Choroid plexus epithelial cell (primary cell): ENCODE measurements around the gene COL10A1.

Experiments used
- DNase-seq: peaks from one replicate; pipeline ENCODE4 v3.0.0-alpha.2; 2010; ENCODE audit warnings: low read depth
- H3K4me3 ChIP-seq: 2 replicates; pipeline ENCODE4 v1.5.1; 2011; ENCODE audit warnings: low read depth, mild to moderate bottlenecking, control low read depth, low read length, moderate library complexity
- TF ChIP-seq, protein P1 (sequence below): conservative IDR thresholded peaks from 2 replicates; pipeline ENCODE4 v1.5.1; 2011; ENCODE audit warnings: low read depth, mild to moderate bottlenecking, control low read depth, inconsistent platforms, low read length, moderate library complexity

COL10A1 gene

DNA sequence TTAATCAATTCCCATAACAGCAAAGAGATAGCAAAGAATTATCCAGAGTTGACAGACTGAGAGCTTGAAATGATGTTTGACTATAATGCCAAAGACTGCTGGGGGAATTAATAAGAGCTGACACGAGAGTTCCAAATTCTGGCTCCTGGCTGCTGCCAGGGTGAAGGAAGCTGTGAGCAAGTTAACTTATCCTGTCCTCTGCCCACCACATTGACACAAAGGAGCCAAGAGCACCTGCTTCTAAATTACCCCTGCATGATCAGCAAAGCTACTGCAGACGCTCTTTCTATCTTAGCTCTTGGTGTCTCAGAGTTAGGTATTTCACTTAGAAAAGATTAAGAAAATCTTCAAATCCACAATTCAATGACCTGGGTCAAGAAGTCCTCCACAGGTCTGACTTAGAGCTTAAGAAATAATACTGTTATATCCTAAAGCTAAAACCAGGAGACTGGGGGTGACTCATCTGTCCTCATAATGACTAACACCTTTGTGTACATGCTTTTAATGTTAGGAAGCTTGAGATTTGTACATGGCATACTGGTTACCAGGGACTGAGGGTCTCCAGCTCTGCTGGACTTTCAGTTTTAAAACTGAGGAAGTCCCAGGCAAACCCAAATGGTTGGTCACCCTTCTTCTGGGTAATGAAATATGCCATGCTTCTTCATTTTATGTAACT, 52.0 kb downstream of the COL10A1 start:
- peak; percentile 42 for DNase-seq
- TF ChIP-seq, protein P1, sequence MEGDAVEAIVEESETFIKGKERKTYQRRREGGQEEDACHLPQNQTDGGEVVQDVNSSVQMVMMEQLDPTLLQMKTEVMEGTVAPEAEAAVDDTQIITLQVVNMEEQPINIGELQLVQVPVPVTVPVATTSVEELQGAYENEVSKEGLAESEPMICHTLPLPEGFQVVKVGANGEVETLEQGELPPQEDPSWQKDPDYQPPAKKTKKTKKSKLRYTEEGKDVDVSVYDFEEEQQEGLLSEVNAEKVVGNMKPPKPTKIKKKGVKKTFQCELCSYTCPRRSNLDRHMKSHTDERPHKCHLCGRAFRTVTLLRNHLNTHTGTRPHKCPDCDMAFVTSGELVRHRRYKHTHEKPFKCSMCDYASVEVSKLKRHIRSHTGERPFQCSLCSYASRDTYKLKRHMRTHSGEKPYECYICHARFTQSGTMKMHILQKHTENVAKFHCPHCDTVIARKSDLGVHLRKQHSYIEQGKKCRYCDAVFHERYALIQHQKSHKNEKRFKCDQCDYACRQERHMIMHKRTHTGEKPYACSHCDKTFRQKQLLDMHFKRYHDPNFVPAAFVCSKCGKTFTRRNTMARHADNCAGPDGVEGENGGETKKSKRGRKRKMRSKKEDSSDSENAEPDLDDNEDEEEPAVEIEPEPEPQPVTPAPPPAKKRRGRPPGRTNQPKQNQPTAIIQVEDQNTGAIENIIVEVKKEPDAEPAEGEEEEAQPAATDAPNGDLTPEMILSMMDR: no peak
- H3K4me3 ChIP-seq: no peak overlapping the region

DNA sequence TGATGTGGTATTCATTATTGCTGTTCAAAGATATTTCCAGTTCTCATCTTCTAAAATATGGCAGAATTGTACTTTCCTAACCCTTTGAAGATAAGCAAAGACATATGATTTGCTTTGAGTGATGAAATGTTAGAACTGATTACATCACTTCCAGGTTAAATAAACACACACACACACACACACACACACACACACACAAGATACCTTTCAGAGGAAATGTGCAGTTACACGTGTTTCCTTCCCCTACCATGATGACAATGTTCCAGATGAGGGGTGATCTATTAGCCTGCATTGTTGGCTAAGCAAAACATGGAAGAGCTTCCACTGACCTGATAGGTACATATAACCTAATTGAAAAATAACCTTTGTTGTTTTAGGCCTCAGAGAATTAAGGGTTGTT, 53.6 kb downstream of the COL10A1 start:
- peak; percentile 29 for DNase-seq
- no peak overlapping the region for H3K4me3 ChIP-seq
- TF ChIP-seq, protein P1: no peak

DNA sequence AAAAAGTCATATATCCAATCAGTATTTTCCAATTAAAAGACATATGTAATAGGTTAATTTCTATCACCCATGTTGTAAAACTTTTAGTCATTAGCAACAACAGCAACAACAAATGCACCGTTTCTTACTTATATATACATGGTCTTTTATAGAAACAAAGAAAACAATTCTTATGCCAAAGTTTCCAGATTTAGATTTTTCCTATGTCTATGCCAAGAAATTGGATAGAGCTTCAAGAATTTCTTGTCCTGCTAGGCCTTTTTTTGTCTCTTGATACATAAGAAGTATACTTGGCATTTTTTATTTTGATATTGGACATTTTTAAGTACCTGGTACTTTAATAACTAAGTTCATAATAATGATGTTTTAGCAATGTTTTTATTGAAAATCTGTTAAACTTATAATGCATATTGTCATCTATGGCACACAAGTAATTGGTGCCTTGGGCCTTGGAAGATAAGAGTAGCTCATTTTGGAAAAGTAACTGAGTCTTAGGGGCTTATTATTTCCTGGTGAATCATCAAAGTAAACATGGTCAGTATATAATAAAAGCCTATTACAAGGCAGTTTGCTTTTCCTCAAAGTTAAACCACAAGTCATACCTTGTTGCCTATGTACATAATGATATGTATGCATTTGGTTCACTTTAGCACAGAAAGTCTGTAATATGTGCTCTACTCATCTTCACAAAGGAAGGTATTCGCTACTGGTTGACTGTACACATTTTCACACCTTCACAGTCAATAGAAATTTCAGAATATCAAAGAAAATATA, 55.1 kb downstream of the COL10A1 start:
- no peak for DNase-seq
- H3K4me3 ChIP-seq: no peak overlapping the region
- TF ChIP-seq, protein P1: no peak

DNA sequence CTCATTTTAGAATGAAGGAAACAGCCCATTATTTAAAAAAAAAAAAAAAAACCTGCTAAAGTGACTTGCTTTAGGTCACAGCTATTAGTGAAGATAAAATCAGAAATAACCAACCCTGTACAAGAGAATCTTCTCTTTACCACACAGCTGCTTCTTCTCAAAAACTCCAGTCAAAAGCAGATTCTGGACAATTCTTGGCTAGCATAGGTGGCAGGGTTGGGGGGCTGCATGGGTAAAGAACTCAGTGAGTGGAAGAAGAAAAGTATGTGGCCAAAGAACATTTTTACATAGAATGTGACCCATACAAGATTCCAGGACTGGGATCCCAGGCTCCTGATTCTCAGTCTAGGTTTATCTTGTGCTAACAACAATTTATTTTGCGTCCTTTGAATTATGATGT, 55.8 kb downstream of the COL10A1 start:
- no peak for DNase-seq
- no peak overlapping the region for H3K4me3 ChIP-seq
- TF ChIP-seq, protein P1: no peak
